Measurements from ENCODE around the gene DYNLT2. TPM values are rescaled to one million over a fixed set of nuclear protein-coding genes. Genes with fewer than 3 reads are reported as not detected.

The DYNLT2 gene
- total RNA-seq, 1 experiment from 2014 or later, result 1.7 TPM

DNA sequence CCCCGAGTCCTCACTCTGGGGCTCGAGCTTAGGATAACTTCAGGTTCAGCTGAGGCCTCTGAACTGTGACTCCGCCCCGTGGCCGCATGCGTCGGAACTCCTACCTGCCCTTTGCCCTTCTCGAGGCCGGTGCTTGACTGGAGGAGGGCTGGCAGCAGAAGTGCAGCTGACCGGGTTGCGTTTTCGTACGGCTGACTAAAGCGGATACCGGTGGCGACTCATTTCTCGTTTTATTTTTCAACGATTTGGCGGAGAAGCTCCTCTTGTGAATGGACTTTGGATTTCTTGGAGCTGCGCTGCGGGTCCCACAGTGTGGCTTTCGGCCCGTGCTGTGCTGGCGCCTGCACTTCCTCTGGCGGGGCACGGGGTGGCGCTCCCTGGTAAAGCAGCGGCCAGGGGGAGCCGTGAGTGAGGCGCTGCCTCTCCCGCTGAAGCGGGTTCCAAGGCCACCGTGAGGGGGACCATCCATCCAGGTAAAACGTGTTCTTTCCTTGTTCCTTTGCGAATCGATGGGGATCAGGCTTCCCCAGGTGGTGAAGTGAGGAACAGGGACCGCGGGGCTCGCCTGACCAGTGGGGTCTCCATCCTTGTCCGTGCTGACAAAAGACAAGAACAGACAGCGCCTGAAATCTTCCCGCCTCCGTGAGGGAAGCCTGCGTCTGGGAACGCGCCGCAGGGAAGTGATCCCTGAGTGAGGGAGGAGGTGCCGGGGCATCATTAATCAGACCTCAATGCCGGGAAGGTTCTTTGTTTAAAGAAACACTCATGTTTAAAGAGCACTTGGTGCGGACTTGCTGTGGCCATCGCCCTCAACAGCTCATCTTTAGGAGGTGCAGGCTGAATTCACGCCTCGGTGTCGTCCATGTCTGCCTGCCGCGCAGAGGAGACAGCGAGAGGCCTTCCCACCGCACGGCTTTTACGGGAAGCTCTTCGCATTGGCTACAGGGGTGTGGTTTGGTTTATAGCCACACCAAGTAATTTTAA, 38.9 kb upstream of the DYNLT2 start (continued):
- TF ChIP-seq, protein P1, sequence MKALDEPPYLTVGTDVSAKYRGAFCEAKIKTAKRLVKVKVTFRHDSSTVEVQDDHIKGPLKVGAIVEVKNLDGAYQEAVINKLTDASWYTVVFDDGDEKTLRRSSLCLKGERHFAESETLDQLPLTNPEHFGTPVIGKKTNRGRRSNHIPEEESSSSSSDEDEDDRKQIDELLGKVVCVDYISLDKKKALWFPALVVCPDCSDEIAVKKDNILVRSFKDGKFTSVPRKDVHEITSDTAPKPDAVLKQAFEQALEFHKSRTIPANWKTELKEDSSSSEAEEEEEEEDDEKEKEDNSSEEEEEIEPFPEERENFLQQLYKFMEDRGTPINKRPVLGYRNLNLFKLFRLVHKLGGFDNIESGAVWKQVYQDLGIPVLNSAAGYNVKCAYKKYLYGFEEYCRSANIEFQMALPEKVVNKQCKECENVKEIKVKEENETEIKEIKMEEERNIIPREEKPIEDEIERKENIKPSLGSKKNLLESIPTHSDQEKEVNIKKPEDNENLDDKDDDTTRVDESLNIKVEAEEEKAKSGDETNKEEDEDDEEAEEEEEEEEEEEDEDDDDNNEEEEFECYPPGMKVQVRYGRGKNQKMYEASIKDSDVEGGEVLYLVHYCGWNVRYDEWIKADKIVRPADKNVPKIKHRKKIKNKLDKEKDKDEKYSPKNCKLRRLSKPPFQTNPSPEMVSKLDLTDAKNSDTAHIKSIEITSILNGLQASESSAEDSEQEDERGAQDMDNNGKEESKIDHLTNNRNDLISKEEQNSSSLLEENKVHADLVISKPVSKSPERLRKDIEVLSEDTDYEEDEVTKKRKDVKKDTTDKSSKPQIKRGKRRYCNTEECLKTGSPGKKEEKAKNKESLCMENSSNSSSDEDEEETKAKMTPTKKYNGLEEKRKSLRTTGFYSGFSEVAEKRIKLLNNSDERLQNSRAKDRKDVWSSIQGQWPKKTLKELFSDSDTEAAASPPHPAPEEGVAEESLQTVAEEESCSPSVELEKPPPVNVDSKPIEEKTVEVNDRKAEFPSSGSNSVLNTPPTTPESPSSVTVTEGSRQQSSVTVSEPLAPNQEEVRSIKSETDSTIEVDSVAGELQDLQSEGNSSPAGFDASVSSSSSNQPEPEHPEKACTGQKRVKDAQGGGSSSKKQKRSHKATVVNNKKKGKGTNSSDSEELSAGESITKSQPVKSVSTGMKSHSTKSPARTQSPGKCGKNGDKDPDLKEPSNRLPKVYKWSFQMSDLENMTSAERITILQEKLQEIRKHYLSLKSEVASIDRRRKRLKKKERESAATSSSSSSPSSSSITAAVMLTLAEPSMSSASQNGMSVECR (CRISPR knock-in tag; IDR thresholded peaks at IDR 0.05; ENCODE audit: borderline replicate concordance), result peak; percentile 76; the same call in 1 of the 2 replicates
- peak; percentile 70; the same call in 1 of the 2 replicates for TF ChIP-seq NFE2L1 (CRISPR knock-in tag; IDR thresholded peaks at IDR 0.05)
- TF ChIP-seq, protein P2, sequence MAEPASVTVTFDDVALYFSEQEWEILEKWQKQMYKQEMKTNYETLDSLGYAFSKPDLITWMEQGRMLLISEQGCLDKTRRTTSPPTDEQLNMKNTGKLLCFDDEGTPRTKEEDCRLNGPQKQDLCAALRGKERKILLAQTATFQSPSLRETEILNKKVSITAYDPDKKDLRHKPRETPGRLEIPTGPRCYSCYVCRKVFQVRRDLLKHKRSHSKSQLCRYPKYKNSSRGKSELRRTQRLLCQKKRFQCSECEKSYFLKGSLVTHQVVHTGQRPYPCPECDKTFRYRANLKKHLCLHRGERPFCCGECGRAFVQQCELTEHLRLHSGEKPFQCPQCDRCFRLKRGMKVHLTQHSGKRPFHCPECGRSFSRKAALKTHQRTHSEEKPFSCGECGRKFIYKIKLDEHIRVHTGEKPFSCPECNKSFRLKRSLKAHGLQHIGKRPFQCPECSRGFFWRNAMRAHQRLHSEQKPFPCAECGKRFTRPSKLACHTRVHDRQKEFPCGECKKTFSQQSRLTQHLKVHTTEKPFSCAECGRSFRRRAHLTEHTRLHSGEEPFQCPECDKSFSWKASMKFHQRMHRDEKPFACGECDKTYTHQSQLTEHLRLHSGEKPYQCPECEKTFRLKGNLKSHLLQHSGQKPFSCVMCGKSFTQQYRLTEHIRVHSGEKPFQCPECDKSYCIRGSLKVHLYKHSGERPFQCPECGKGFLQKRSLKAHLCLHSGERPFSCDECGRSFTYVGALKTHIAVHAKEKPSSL (CRISPR knock-in tag; conservative IDR thresholded peaks at IDR 0.05), result no peak
- no peak for TF ChIP-seq ZNF138 (CRISPR knock-in tag; conservative IDR thresholded peaks at IDR 0.05)

DNA sequence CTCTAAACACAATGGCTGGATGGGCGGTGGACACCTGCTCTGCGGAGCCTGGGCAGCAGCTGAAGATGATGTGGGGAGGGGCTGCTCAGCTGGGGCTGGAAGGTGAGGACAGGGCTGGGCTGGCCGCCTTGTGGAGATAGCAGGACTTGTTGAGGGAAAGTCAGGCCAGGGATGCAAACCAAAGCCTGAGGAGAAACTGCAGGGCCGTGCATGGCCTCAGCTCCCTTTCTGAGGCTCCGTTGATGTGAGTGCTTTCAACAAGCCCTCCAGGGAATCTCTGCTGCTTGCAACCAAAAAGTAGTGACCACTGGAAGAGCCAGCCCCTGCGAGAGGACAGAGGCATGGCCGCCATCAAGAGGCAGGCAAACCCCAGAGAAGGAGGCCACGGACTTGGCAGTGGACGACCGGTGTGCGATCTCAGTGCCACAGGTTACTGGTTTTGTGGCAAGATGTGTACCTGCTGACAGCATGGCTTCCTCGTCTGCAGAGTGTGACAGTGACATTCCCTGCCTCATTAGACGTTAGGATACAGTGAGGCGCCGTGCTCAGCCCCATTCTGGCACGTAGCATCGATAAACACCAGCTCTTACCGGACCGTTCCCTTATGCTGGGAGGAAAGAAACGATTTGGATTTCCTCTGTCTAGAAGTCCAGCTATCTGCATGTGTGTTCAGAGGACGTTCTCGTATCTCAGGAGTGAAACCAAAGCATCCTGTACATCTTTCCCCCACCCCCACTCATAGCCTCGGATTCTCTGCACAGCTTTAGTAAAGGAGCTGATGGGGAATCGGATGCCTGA, 38.0 kb upstream of the DYNLT2 start:
- Mint-ChIP-seq H3K4me1 (peaks cover 16% of the 10 kb centered on the region; the same call in 1 of the 2 replicates), H3K27ac (no peak overlapping the region), H3K9me3 (no peaks in the 10 kb centered on the region), H3K27me3 (ENCODE audit: low read depth) (peaks cover 31% of the 10 kb centered on the region), H3K4me3 (peak overlapping the region; percentile 65; the same call in 1 of the 2 replicates), H3K36me3 (no peaks in the 10 kb centered on the region)
- TF ChIP-seq FOXP1 (CRISPR knock-in tag; IDR thresholded peaks at IDR 0.05; ENCODE audit: borderline replicate concordance), result 0 out of 2 replicates have a peak, but pooled peaks have one; percentile 14
- TF ChIP-seq ZNF232 (CRISPR knock-in tag; IDR thresholded peaks at IDR 0.05), result no peak
- no peak for ATAC-seq
- no peak for DNase-seq (ENCODE audit: low spot score)
- ChIA-PET POLR2A (interaction anchor here (1.0 to 1.1 kb wide), 2 partner anchors 18 to 38 kb away, joined by 3 to 4 read pairs; no protein-coding TSS in a partner anchor), CTCF (interaction anchor here (0.5 to 4.4 kb wide), 41 partner anchors 11 to 741 kb away, joined by 3 to 58 read pairs (median 4); partner anchors contain the start of genes C6orf120, DYNLT2, ERMARD and WDR27)

DNA sequence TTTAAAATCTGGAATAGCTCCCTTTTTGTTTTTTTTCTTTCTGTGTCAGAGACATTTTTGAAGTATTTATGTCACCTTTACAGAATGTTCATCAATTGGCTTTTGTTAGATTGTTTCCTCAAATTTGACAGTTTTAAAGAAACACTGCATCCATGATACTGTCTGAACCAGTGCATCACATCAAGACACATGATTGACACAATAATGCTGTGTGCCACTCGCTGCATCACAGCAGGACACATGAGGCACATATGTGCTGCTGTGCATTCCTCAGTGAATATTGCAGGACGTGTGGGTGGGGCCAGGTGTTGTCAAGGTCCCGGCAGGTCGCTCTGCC, 37.4 kb upstream of the DYNLT2 start:
- ChIA-PET CTCF (interaction anchor here (1.2 to 4.4 kb wide), 9 partner anchors 15 to 148 kb away, joined by 3 to 58 read pairs (median 7); partner anchors contain the start of genes C6orf120, DYNLT2, ERMARD and WDR27), POLR2A (no interaction called here)
- H3K4me3 Mint-ChIP-seq, result no peak overlapping the region
- peaks cover 16% of the 10 kb centered on the region; the same call in 1 of the 2 replicates for H3K4me1 Mint-ChIP-seq
- TF ChIP-seq MYBL2 (CRISPR knock-in tag; IDR thresholded peaks at IDR 0.05) (no peak), ZNF232 (CRISPR knock-in tag; IDR thresholded peaks at IDR 0.05) (no peak), ATF1 (CRISPR knock-in tag; IDR thresholded peaks at IDR 0.05) (no peak)
- TF ChIP-seq, protein P3, sequence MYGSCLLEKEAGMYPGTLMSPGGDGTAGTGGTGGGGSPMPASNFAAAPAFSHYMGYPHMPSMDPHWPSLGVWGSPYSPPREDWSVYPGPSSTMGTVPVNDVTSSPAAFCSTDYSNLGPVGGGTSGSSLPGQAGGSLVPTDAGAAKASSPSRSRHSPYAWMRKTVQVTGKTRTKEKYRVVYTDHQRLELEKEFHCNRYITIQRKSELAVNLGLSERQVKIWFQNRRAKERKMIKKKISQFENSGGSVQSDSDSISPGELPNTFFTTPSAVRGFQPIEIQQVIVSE (CRISPR knock-in tag; IDR thresholded peaks at IDR 0.05; ENCODE audit: borderline replicate concordance), result no peak
- TF ChIP-seq, protein P4, sequence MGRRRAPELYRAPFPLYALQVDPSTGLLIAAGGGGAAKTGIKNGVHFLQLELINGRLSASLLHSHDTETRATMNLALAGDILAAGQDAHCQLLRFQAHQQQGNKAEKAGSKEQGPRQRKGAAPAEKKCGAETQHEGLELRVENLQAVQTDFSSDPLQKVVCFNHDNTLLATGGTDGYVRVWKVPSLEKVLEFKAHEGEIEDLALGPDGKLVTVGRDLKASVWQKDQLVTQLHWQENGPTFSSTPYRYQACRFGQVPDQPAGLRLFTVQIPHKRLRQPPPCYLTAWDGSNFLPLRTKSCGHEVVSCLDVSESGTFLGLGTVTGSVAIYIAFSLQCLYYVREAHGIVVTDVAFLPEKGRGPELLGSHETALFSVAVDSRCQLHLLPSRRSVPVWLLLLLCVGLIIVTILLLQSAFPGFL (CRISPR knock-in tag; IDR thresholded peaks at IDR 0.05; ENCODE audit: borderline replicate concordance), result no peak
- ATAC-seq (no peak), DNase-seq (ENCODE audit: low spot score) (no peak)
- H3K27me3 Mint-ChIP-seq (ENCODE audit: low read depth), result peaks cover 31% of the 10 kb centered on the region
- H3K27ac Mint-ChIP-seq, result no peak overlapping the region
- no peaks in the 10 kb centered on the region; the same call in 1 of the 2 replicates for H3K36me3 Mint-ChIP-seq
- H3K9me3 Mint-ChIP-seq, result no peaks in the 10 kb centered on the region
